ENCODE data around the gene NKX3-2.
"Not testable (repeated sequence)": the region's sequence is repeated elsewhere in the genome, so short reads cannot be mapped to it uniquely, and the experiment has no call there.

NKX3-2 gene

DNA sequence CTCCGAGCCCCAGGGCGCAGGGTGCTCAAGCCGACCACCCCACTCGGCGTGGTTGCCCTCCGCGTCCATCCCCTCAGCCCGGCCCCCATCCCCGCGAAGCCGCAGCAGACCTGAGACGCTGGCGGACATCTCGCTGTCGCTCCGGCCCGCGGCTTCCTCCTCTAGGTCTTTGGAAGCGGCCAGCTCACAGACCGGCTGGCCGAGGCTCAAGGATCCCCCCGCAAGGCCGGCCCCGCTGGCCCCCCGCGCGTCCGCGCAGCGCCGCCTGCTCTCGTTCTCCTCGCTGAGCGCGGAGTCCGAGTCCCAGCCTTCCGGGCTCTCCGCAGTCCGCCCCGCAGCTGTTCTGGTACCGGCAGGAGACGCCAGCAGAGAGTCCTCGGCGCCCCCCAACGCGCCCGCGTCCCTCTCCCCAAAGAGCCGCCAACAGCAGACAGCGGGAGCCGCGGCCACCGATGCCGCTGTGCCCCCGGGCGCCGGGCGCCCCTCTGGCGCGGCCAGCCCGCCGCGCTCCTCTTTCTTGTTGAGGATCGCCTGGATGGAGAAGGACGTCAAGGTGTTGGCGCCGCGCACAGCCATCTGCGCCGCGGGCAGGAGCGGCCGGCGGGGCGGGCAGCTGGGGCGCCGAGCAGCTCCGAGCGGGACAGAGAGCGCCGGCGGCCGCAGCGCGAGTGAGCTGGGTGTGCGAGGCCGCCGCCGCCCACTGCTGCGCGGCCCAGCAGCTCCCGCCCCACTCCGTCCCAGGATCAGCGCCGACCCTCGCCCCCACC lies at the start of gene NKX3-2:
TSS of gene NKX3-2 (minus strand) at position 670 of the 767 bp plus-strand sequence. CDS start at position 576, 94 bp downstream.
- no peak for DNase-seq (ENCODE audit: low read depth)

GRCh38 chr4:13592220-13592619 lies 47.9 kb upstream of the NKX3-2 start:
- no peak for DNase-seq (ENCODE audit: low read depth)

DNA sequence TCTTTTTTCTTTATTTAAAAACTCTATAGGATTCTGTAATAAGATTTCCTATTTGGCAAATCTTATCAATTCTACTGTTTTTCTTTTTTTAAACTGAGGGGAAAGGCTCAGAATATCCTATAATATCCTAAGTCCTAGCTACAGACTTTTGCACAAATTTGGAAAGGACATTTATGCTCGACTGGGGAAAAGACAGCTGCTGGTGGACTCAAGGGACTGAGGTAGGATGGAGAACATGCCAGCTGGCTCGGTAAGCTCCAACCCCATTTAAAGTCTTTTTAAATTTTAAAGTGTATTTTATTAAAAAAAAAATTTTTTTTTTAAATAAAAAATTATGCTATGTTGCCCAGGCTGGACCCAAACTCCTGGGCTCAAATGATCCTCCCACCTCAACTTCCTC lies 46.5 kb upstream of the NKX3-2 start:
- DNase-seq (ENCODE audit: low read depth), result no peak

- DNase-seq (ENCODE audit: low read depth), result no peak
Measured at GRCh38 chr4:13588954-13589353, 44.6 kb upstream of the NKX3-2 start.

DNA sequence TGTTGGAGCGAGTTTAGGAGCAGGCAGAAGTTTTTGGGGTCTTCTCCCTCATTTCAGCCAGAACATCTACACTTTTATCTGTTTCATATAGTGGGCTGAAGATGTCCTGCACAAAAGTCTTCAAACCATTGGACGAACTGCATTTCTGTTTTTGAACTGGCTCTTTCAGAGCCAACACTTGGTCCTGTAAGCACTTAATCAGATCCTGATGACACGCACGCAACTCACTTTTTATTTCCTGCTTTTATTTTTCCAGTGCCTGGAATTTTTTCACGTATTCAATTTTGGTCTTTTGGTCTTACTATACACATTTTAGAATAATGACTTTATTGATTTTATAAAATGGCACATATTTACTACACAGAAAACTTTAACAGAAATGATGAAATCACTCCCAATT lies 40.2 kb upstream of the NKX3-2 start:
- DNase-seq (ENCODE audit: low read depth), result no peak

GRCh38 chr4:13580036-13580435 lies 35.7 kb upstream of the NKX3-2 start:
- no peak for DNase-seq (ENCODE audit: low read depth)

DNA sequence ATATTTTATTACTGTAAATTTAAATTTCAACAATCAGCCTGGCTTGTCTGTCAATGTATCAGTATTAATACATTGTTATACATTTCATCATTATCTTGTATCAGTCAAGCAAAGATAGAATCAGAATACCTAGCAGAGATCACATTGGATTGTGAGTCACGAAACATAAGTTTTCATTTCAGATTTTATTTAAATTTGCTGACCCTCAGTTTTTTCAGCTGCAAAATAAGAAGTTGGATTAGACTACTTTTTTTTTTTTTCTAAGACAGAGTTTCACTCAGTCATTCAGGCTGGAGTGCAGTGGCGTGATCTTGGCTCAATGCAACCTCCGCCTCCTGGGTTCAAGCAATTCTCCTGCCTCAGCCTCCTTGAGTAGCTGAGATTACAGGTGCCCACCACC lies 33.4 kb upstream of the NKX3-2 start:
- DNase-seq (ENCODE audit: low read depth), result no peak

DNA sequence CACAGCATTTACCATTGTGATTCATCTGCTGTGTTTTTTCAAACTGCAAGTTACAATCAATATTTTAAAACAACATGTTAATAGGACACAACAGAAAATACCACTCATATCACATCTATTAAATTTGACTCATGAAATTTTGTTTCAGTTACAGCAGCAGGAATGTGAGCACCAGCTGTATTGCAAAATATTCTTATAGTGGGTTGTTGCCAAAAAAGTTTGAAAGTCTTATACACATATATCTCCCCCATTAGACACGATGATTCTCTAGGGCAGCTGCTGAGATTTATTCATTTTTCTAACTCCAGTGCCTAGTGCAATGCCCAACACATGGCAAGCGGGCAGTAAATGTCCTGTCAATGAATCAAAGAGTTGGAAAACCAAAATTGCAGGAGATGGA lies 26.6 kb upstream of the NKX3-2 start:
- no peak for DNase-seq (ENCODE audit: low read depth)

GRCh38 chr4:13567125-13567524 lies 22.8 kb upstream of the NKX3-2 start:
- DNase-seq (ENCODE audit: low read depth), result no peak

- no peak for DNase-seq (ENCODE audit: low read depth)
Measured at GRCh38 chr4:13562876-13563275, 18.6 kb upstream of the NKX3-2 start.

DNA sequence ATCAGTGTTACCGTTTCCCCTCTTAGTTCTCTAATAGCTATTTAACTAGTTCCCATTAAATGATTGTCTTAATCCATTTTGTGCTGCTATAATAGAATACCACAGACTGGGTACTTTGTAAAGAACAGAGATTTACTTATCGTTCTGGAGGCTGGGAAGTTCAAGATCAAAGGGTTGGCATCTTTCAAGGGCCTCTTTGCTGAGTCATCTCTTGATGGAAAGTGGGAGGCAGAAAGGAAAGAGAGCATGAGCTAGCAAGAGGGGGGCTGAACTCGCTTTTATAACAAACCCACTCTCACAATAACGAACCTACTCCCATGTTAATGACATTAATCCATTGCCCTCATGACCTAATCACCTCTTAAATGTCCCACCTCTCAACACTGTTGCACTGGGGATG lies 17.4 kb upstream of the NKX3-2 start:
- no peak for DNase-seq (ENCODE audit: low read depth)

DNA sequence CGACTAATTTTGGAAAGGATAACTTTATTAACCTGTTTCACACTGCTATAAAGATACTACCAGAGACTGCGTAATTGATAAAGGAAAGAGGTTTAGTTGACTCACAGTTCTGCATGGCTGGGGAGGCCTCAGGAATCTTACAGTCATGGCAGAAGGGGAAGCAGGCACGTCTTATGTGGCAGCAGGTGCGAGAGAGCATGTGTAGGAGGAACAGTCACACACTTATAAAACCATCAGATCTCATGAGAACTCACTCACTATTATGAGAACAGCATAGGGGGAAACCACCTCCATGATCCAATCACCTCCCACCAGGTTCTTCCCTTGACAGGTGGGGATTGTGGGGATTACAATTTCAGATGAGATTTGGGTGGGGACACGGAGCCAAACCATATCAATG lies 15.8 kb upstream of the NKX3-2 start:
- DNase-seq (ENCODE audit: low read depth), result not testable (repeated sequence)

DNA sequence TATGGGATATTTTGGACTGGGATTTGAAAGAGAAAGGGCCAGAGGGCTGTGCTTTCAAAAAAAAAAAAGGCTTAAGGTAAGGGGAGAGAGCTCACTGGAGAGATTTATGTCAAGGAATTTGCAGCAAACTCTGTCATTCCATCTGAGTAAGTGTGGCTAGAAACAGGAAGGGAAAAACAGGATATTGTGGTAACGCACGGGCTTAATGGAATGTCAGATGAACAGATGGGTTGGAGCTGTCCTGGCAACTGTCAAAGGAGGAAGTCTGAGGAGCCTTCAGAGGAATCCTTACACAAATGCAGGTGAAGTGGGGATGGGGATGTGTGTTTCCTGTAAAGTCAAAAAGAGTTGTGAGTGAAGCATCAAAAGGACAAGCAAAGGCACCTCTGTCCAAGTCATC lies 15.1 kb upstream of the NKX3-2 start:
- no peak for DNase-seq (ENCODE audit: low read depth)

DNA sequence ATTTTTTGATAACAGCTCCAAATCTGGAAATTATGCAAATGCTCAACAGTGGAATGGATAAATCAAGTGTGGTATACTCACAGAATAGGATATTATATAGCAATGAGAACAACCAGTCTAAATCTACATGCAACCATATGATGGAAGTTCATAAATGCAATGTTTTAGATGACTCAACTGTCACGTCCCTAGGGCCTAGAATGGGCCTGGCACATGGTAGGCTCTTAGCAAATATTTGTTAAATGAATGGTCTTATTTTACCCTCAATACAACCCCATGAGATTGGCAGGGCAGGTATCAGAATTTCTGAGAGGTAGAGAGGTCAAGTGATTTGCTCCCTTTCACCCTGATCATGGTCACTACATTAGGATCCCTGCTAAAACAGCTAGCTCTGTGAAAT lies 14.6 kb upstream of the NKX3-2 start:
- DNase-seq (ENCODE audit: low read depth), result no peak

GRCh38 chr4:13555325-13555724 lies 11.0 kb upstream of the NKX3-2 start:
- DNase-seq (ENCODE audit: low read depth), result no peak

DNA sequence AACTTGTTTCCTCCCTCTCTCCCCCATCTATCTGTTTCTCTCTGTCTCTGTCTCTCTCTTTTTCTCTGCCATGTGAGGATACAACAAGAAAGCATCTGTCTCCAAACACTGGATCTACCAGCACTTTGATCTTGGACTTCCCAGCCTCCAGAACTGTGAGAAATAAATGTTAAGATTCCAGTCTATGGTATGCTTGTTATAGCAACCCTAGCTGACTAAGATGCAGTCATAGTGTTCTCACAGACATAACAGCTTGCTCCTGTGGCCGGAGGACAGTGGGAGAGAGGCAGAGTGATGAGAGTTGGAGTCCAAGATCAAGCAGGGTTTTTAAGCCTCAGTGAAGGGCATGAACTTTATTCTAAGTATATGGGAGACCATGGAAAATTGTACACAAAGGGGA lies 8.8 kb upstream of the NKX3-2 start:
- no peak for DNase-seq (ENCODE audit: low read depth)

DNA sequence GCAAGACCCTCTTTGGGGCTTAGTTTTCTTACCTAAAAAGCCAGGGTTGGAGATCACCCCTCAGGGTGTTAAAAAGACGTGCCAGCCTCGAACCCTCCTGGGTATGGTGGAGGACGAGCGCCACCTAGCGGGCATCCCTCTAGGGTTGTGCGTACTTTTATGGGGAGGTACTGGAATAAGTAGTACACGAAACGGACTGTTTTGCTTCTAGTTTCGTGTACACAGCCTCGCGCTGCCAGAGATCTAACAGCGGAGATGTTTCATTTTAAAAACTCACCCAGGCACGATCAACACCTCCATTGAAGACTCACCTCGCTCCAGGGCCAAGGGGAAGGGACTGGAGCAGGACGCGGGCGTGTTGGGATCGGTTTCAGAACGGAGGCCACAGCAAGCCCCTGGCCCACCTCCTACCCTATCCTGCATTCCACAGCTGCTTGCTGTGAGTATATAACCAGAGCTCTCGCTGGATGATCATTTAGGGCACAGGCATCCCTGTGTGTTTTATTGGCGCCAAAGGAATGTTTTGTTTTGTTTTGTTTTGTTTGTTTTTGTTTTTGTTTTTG lies 4.8 kb upstream of the NKX3-2 start:
- peak; percentile 80 for DNase-seq (ENCODE audit: low read depth)

GRCh38 chr4:13548059-13548983 lies 4.0 kb upstream of the NKX3-2 start:
- DNase-seq (ENCODE audit: low read depth), result no peak

GRCh38 chr4:13547485-13548041 lies 3.3 kb upstream of the NKX3-2 start:
- no peak for DNase-seq (ENCODE audit: low read depth)

GRCh38 chr4:13546941-13547484 lies 2.7 kb upstream of the NKX3-2 start:
- no peak for DNase-seq (ENCODE audit: low read depth)

- DNase-seq (ENCODE audit: low read depth), result no peak
Measured at GRCh38 chr4:13546142-13546940, 2.0 kb upstream of the NKX3-2 start.
